HUES48 (cell line): ENCODE results near the gene GAS7.

Experiments
- H3K27ac ChIP-seq: one replicate; pipeline ENCODE4 v1.7.0; 2013; ENCODE audit warnings: low read depth, low read length, inconsistent platforms
- H3K27me3 ChIP-seq: 2 replicates; pipeline ENCODE4 v1.6.1; 2013; ENCODE audit warnings: mild to moderate bottlenecking, low read length; ENCODE audit not compliant: control insufficient read depth, insufficient read depth
- H3K36me3 ChIP-seq: 2 replicates; pipeline ENCODE4 v1.6.1; 2013; ENCODE audit warnings: low read length; ENCODE audit not compliant: control insufficient read depth, insufficient read depth
- H3K4me1 ChIP-seq: 2 replicates; pipeline ENCODE4 v1.6.1; 2013; ENCODE audit warnings: mild to moderate bottlenecking, low read length; ENCODE audit not compliant: control insufficient read depth, insufficient read depth
- H3K4me3 ChIP-seq: 2 replicates; pipeline ENCODE4 v1.5.1; 2013; ENCODE audit warnings: mild to moderate bottlenecking, low read depth, low read length
- H3K9ac ChIP-seq: 2 replicates; pipeline ENCODE4 v1.6.1; 2013; ENCODE audit warnings: mild to moderate bottlenecking, low read depth, low read length, moderate library complexity
- H3K9me3 ChIP-seq: 2 replicates; pipeline ENCODE4 v1.6.1; 2013; ENCODE audit warnings: low read length; ENCODE audit not compliant: control insufficient read depth, insufficient read depth

GAS7 gene

GRCh38 chr17:9878786-9879525 lies 319.4 kb downstream of the GAS7 start:
- no peak overlapping the region for H3K9ac ChIP-seq
- H3K9me3 ChIP-seq = peaks cover 13% of the 10 kb centered on the region
- no peaks in the 10 kb centered on the region for H3K27me3 ChIP-seq
- peaks cover 6% of the 10 kb centered on the region; the same call in 1 of the 2 replicates for H3K4me1 ChIP-seq
- no peaks in the 10 kb centered on the region for H3K36me3 ChIP-seq
- no peak overlapping the region for H3K4me3 ChIP-seq
- no peak overlapping the region for H3K27ac ChIP-seq

GRCh38 chr17:9878356-9878755 lies 320.1 kb downstream of the GAS7 start:
- H3K4me3 ChIP-seq = no peak overlapping the region
- H3K27ac ChIP-seq = no peak overlapping the region
- H3K27me3 ChIP-seq = no peaks in the 10 kb centered on the region
- H3K36me3 ChIP-seq = no peaks in the 10 kb centered on the region
- peaks cover 6% of the 10 kb centered on the region; the same call in 1 of the 2 replicates for H3K4me1 ChIP-seq
- peaks cover 12% of the 10 kb centered on the region for H3K9me3 ChIP-seq
- no peak overlapping the region for H3K9ac ChIP-seq

DNA sequence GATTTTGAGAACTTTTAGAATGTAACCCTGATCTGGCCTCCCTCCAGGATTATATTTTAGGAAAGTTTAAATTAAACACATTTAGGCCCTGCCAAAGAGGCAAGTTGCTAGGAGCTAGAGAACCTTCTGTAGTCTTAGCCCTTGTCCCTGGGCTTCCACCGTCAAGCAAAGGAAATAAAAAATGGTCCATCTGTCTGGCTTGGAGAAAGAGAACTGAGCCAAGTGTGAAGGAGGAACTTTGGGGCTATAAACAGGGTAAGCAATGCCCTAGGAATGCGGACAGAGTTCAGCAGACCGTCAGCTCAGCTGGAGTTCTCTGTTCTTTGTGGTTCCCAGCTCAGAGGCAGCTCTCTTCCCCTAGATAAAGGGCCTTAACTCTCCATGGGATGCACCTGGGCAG lies 323.0 kb downstream of the GAS7 start:
- peaks cover 6% of the 10 kb centered on the region; the same call in 1 of the 2 replicates for H3K4me1 ChIP-seq
- H3K27ac ChIP-seq = peak overlapping the region; percentile 18
- no peak overlapping the region for H3K4me3 ChIP-seq
- H3K27me3 ChIP-seq = no peaks in the 10 kb centered on the region
- no peaks in the 10 kb centered on the region for H3K9me3 ChIP-seq
- H3K9ac ChIP-seq = no peak overlapping the region
- H3K36me3 ChIP-seq = no peaks in the 10 kb centered on the region

DNA sequence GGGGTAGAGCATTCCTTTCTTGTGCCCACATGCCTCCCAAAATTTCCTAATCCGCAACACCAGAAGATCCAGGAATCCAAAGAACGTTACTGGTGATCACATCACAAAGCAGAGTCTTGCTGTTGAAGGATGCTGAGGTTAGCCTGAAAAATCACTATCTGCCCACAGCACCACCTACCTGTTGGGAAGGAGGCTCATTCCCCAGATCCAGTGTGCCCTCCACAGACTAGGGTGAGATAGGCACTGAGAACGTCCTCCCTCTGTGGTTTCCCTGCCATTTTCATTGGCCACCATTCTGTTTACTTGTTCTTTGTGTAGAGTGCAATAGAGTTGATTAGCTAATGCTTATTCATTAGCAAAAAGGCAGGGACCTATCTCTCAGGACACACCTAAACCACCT lies 323.7 kb downstream of the GAS7 start:
- H3K27ac ChIP-seq = no peak overlapping the region
- H3K27me3 ChIP-seq = no peaks in the 10 kb centered on the region
- H3K9me3 ChIP-seq = no peaks in the 10 kb centered on the region
- peaks cover 6% of the 10 kb centered on the region; the same call in 1 of the 2 replicates for H3K4me1 ChIP-seq
- H3K9ac ChIP-seq = no peak overlapping the region
- no peaks in the 10 kb centered on the region for H3K36me3 ChIP-seq
- H3K4me3 ChIP-seq = no peak overlapping the region

DNA sequence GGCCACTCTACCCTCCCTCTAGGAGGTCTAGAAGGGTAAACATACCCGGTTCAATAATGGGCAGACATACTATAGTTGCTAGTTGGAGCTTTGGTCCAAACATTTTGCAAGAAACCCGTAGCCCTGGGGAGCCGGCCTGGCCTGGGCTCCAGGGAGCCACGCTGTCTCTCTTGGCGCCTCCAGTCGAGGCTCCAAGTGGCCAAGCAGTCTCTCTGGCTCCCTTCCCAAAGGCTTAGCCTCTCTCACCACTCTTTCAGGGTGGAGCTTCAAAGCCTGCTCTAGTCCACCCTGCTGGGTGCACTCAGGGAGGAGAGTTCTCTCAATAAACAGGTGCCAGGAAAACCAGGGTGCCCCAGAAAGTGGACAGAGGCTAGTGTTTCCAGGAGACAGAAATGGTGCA lies 325.6 kb downstream of the GAS7 start:
- H3K36me3 ChIP-seq = no peaks in the 10 kb centered on the region
- H3K27ac ChIP-seq = no peak overlapping the region
- no peaks in the 10 kb centered on the region for H3K9me3 ChIP-seq
- H3K9ac ChIP-seq = no peak overlapping the region
- H3K27me3 ChIP-seq = no peaks in the 10 kb centered on the region
- no peak overlapping the region for H3K4me3 ChIP-seq
- peaks cover 6% of the 10 kb centered on the region; the same call in 1 of the 2 replicates for H3K4me1 ChIP-seq

- no peak overlapping the region for H3K27ac ChIP-seq
- H3K4me3 ChIP-seq = no peak overlapping the region
- H3K9ac ChIP-seq = no peak overlapping the region
- H3K27me3 ChIP-seq = no peaks in the 10 kb centered on the region
- H3K36me3 ChIP-seq = no peaks in the 10 kb centered on the region
- H3K9me3 ChIP-seq = no peaks in the 10 kb centered on the region
- no peaks in the 10 kb centered on the region for H3K4me1 ChIP-seq
Measured at GRCh38 chr17:9868552-9868951, 329.9 kb downstream of the GAS7 start.

DNA sequence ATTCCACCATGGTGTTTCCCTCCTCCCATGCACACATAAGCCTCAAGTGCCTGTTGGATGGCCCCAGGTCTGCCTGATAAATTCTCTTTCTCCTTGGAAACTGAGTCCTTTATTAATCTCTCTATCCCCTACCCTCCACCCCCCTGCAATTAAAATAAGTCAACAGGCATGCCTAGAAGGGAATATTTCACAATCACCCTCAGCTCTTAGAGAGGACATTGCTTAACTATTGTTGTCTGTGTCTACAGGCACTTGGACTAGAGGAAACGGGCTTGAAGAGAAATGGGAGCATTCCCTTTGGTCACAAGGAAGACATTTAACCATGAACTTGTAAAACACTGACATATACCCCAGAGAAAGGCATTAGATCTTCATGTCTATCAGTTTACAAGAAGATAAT lies 332.8 kb downstream of the GAS7 start:
- Histone ChIP-seq H3K9me3 (no peaks in the 10 kb centered on the region), H3K27me3 (no peaks in the 10 kb centered on the region), H3K36me3 (no peaks in the 10 kb centered on the region), H3K4me3 (no peak overlapping the region), H3K27ac (no peak overlapping the region), H3K4me1 (no peaks in the 10 kb centered on the region), H3K9ac (no peak overlapping the region)

DNA sequence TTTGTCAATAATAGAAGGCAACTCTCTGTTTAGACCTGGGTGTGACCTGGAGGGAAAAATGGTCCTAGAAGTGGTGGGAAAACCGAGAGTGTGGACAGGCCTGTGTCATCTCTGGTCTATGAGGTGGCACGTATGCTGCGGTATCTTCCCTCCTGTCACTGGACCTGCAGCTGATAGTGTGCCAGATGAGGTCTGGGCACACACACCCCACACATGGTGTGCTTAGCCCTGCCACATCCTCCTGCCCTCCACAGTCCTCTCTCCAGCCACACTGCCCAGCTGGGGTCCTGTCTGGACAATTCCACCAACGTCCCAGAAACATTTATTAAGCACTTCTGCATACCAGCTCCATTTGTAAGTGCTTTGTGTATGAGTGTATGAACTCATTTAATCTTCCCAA lies 335.5 kb downstream of the GAS7 start:
- Histone ChIP-seq H3K27me3 (no peaks in the 10 kb centered on the region), H3K36me3 (no peaks in the 10 kb centered on the region), H3K4me3 (no peak overlapping the region), H3K9me3 (no peaks in the 10 kb centered on the region; the same call in 1 of the 2 replicates), H3K4me1 (no peaks in the 10 kb centered on the region), H3K9ac (no peak overlapping the region), H3K27ac (no peak overlapping the region)

GRCh38 chr17:9862220-9862619 lies 336.2 kb downstream of the GAS7 start:
- Histone ChIP-seq H3K27me3 (no peaks in the 10 kb centered on the region), H3K9me3 (no peaks in the 10 kb centered on the region; the same call in 1 of the 2 replicates), H3K36me3 (no peaks in the 10 kb centered on the region), H3K9ac (no peak overlapping the region), H3K27ac (no peak overlapping the region), H3K4me3 (no peak overlapping the region), H3K4me1 (no peaks in the 10 kb centered on the region)

- Histone ChIP-seq H3K9ac (no peak overlapping the region), H3K36me3 (no peaks in the 10 kb centered on the region), H3K9me3 (no peaks in the 10 kb centered on the region; the same call in 1 of the 2 replicates), H3K27ac (no peak overlapping the region), H3K4me1 (no peaks in the 10 kb centered on the region), H3K4me3 (no peak overlapping the region), H3K27me3 (no peaks in the 10 kb centered on the region)
Measured at GRCh38 chr17:9860851-9861250, 337.6 kb downstream of the GAS7 start.
